ENCODE results near the gene PICK1. TPM values are rescaled to one million over a fixed set of nuclear protein-coding genes. Genes with fewer than 3 reads are reported as not detected.

The PICK1 gene
- total and polyA plus RNA-seq, 2 donors (not counting 3 experiments of a cell fraction or from before 2014, with no cell fraction given): 18.0 to 20.8 TPM

DNA sequence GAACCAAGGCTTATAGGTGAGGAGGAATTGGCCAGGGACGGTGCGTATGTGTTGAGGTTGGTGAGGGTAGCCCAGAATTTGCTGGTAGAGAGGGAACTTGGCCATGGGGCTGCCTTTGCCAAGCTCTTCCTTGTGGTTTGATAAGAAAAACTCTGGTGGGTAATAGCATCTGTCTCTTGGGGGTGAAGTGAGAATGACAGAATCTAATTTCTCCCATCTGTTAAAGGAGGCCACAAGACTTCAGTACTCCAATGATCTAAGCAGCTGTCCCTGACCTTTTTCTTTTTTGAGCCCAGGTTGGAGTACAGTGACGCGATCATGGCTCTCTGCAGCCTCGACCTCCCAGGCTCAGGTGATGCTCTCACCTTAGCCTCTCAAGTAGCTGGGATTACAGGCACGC lies 36.0 kb upstream of the PICK1 start:
- POLR2A ChIA-PET: no interaction called here
- Histone ChIP-seq H4K20me1 (replicated peaks; ENCODE audit: control insufficient read depth, extremely low read depth, insufficient read depth, low read length) (no peaks in the 10 kb centered on the region), H3K79me2 (ENCODE audit: control insufficient read depth, insufficient read depth, low read length) (no peaks in the 10 kb centered on the region), H3K4me1 (ENCODE audit: control insufficient read depth, extremely low read depth, insufficient read depth, low read length) (peaks cover 8% of the 10 kb centered on the region), H3K9me3 (replicated peaks; ENCODE audit: control insufficient read depth, insufficient read depth, low read length) (no peaks in the 10 kb centered on the region), H3K4me3 (replicated peaks in 1 of 3; ENCODE audit: insufficient read depth in 1 of 3, low read depth in 1 of 3, low read length in 3 of 3) (no peak overlapping the region), H3K36me3 (ENCODE audit: control insufficient read depth in 2 of 2, extremely low read depth in 1 of 2, insufficient read depth in 2 of 2, low read length in 2 of 2) (no peaks in the 10 kb centered on the region), H3K4me2 (ENCODE audit: insufficient read depth, low read length) (no peak overlapping the region), H3K27ac (ENCODE audit: insufficient read depth, low read depth, low read length) (no peak overlapping the region), H3K9me1 (replicated peaks; ENCODE audit: control insufficient read depth, extremely low read depth, insufficient read depth, low read length) (no peaks in the 10 kb centered on the region), H2AFZ (ENCODE audit: low read depth, low read length) (no peak overlapping the region), H3K9ac (replicated peaks; ENCODE audit: extremely low read depth, insufficient read depth, low read length) (no peak overlapping the region), H3K27me3 (ENCODE audit: control insufficient read depth in 2 of 2, insufficient read depth in 2 of 2, low read length in 2 of 2) (peaks cover 0 to 5% of the 10 kb centered on the region in 2 experiments)
- no peak for TF ChIP-seq POLR2AphosphoS5 (IDR thresholded peaks at IDR 0.05; ENCODE audit: insufficient read depth, low read depth, low read length)
- intact Hi-C loops (cut with micrococcal nuclease) (no loop called here), dilution Hi-C loops (cut with MboI; ENCODE audit: extremely low pct_ligation_motif_present, low sequenced_read_pairs) (no loop called here)
- no TSS peak for BruUV-seq (replicated peaks)
- FAIRE-seq (no peak), DNase-seq (ENCODE audit: low read depth, low spot score) (no peak)
- CTCF ChIA-PET: interaction anchor here (0.8 to 1.1 kb wide), 2 partner anchors 28 to 31 kb away, joined by 3 to 4 read pairs; no protein-coding TSS in a partner anchor

GRCh38 chr22:38023045-38023444 lies 34.2 kb upstream of the PICK1 start:
- no peak for DNase-seq (ENCODE audit: low read depth, low spot score)
- TF ChIP-seq POLR2AphosphoS5 (IDR thresholded peaks at IDR 0.05; ENCODE audit: insufficient read depth, low read depth, low read length): no peak
- TF ChIP-seq MAX (IDR thresholded peaks at IDR 0.05; ENCODE audit: insufficient read depth, insufficient read length): no peak
- TF ChIP-seq JUN (IDR thresholded peaks at IDR 0.05; ENCODE audit: borderline replicate concordance, insufficient read depth, insufficient read length, low read depth): no peak
- TF ChIP-seq EZH2 (IDR thresholded peaks at IDR 0.05; ENCODE audit: borderline replicate concordance, low read depth, low read length, severe bottlenecking): no peak
- TF ChIP-seq POLR2A (IDR thresholded peaks at IDR 0.05; ENCODE audit: low read depth, low read length): no peak
- TF ChIP-seq MYC (IDR thresholded peaks at IDR 0.05; ENCODE audit: low read depth, low read length): no peak
- no peak for TF ChIP-seq GATA2 (IDR thresholded peaks at IDR 0.05; ENCODE audit: insufficient read depth, insufficient read length, low read depth, low read length)
- TF ChIP-seq FOS (IDR thresholded peaks at IDR 0.05; ENCODE audit: borderline replicate concordance, insufficient read depth, low read length): no peak
- TF ChIP-seq CTCF (IDR thresholded peaks at IDR 0.05; ENCODE audit: extremely low read depth in 1 of 2, insufficient read depth in 1 of 2, low read depth in 1 of 2, low read length in 2 of 2): no peak
- ChIA-PET POLR2A (no interaction called here), CTCF (no interaction called here)
- Histone ChIP-seq H3K4me3 (replicated peaks in 1 of 3; ENCODE audit: insufficient read depth in 1 of 3, low read depth in 1 of 3, low read length in 3 of 3) (no peak overlapping the region), H3K27ac (ENCODE audit: insufficient read depth, low read depth, low read length) (no peak overlapping the region), H3K4me2 (ENCODE audit: insufficient read depth, low read length) (no peak overlapping the region), H3K9me1 (replicated peaks; ENCODE audit: control insufficient read depth, extremely low read depth, insufficient read depth, low read length) (no peaks in the 10 kb centered on the region), H4K20me1 (replicated peaks; ENCODE audit: control insufficient read depth, extremely low read depth, insufficient read depth, low read length) (no peaks in the 10 kb centered on the region), H3K4me1 (ENCODE audit: control insufficient read depth, extremely low read depth, insufficient read depth, low read length) (no peaks in the 10 kb centered on the region), H3K36me3 (ENCODE audit: control insufficient read depth in 2 of 2, extremely low read depth in 1 of 2, insufficient read depth in 2 of 2, low read length in 2 of 2) (no peaks in the 10 kb centered on the region), H3K79me2 (ENCODE audit: control insufficient read depth, insufficient read depth, low read length) (no peaks in the 10 kb centered on the region), H3K27me3 (ENCODE audit: control insufficient read depth in 2 of 2, insufficient read depth in 2 of 2, low read length in 2 of 2) (peaks cover 0 to 5% of the 10 kb centered on the region in 2 experiments), H3K9me3 (replicated peaks; ENCODE audit: control insufficient read depth, insufficient read depth, low read length) (no peaks in the 10 kb centered on the region), H3K9ac (replicated peaks; ENCODE audit: extremely low read depth, insufficient read depth, low read length) (no peak overlapping the region), H2AFZ (ENCODE audit: low read depth, low read length) (no peak overlapping the region)
- no TSS peak for BruUV-seq (replicated peaks)
- intact Hi-C loops (cut with micrococcal nuclease): no loop called here
- no peak for FAIRE-seq
- dilution Hi-C loops (cut with MboI; ENCODE audit: extremely low pct_ligation_motif_present, low sequenced_read_pairs): no loop called here
